G401 (cell line): ENCODE measurements around the gene TBR1. TPM values are rescaled to one million over a fixed set of nuclear protein-coding genes. Genes with fewer than 3 reads are reported as not detected.

ENCODE experiments used
- DNase-seq: peaks from one replicate; pipeline ENCODE4 v3.0.0-alpha.2; 2015; ENCODE audit warnings: low spot score
- in situ Hi-C: cut with HindIII; loops from 2 replicates; pipeline ENCODE4 v1.10.0; 2016; ENCODE audit warnings: low sequenced_read_pairs, mixed read lengths
- total RNA-seq: library from RNA; depleted of rRNA; stranded (reverse); fragments of >200 nt; shearing (Covaris generic); gene quantifications from 2 replicates; pipeline ENCODE4 v1.2.3, GENCODE V29; 2014; rRNA removed

TBR1 gene
- total RNA-seq, 1 experiment from 2014 or later, result not detected

DNA sequence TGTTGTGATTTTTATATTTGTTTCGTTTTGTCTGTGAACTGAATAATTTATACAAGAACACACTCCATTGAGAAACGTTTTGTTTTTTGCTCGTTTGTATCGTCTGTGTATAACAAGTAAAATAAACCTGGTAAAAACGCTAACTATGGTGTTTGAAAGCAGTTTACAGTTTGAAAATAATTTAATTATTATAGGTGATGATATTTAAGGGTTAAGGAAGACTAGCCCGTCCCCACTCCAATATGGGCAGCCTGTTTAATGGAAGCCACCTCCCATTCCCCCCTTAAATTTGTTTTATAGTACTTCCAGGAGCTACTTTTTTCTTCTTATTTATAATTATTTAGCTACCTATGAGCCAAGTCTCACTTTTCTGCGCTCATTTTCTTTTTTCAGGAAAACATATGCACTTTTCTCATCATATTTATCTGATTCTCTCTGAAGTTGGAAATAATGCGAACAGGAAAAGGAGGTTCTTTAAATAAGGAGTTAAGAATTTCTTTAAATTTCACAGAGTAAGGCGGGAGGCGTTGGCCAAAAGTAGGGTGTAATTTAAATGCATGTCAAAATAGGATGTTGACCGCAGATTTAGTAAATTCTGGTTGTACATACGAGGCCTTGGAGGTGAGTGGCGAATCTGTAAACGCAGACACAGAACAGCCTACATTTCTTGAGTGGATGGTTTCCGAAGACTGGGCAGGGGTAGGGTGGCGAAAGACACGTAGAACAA lies 9.8 kb downstream of the TBR1 start:
- no peak for DNase-seq
- in situ Hi-C loops, result no loop called here

DNA sequence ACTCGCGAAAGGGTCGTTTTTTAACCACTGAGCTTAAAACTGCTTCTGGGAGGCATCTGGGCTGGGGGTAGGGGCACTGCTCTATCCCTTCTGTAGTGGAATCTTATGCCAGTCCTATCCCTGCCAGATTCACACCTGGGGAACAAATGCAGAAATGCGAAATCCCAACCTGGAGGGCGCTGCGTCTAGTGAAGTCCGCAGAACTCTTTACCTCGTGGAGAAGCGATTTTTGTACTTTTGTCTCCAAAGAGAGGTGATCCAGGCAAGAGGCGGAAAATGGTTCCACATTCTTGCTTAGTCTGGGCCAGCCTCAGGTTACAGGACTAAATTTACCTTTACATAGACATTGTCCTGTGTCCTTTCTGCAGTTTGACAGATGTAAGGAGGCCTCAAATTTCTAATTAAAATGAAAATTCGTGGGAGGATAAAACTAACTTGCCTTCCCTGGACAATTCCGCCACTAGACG lies 10.4 kb downstream of the TBR1 start:
- DNase-seq, result no peak
- in situ Hi-C loops, result no loop called here

DNA sequence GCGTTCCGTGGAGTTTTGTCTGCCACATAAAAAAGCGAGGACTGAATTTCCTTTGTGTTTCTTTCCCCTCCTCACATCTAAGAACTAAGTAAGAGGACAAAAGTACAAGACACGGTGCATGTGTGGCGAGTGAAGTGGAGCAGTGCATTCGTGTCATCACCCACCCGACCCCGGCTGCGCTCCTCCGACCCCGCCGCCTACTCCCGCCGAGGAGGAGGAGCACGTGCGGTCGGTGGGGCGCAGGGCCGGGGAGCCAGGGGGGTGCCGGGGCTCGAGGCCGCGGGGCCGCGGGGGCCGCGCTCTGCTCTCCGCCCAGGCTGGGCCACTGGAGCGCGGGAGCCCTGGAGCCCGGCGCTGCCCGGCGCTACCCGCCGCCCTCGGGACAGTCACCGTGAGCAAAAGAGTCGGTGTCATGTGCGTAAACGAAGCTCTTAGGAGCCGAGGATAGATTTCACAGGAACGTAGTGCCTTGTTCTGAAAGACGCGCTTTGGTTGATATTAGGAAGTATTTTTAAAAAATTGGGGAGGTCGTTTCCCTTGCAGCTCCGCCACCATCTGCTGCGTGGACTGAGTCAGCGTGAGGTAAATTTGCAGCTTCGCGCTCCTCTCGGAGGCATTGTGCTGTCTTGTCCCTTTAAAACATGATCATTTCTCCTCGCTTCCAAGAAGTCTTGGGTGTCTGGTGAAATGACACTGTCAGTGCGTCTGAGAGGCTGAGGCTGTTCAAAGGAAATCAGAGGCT lies 11.0 kb downstream of the TBR1 start:
- in situ Hi-C loops, result no loop called here
- no peak for DNase-seq

DNA sequence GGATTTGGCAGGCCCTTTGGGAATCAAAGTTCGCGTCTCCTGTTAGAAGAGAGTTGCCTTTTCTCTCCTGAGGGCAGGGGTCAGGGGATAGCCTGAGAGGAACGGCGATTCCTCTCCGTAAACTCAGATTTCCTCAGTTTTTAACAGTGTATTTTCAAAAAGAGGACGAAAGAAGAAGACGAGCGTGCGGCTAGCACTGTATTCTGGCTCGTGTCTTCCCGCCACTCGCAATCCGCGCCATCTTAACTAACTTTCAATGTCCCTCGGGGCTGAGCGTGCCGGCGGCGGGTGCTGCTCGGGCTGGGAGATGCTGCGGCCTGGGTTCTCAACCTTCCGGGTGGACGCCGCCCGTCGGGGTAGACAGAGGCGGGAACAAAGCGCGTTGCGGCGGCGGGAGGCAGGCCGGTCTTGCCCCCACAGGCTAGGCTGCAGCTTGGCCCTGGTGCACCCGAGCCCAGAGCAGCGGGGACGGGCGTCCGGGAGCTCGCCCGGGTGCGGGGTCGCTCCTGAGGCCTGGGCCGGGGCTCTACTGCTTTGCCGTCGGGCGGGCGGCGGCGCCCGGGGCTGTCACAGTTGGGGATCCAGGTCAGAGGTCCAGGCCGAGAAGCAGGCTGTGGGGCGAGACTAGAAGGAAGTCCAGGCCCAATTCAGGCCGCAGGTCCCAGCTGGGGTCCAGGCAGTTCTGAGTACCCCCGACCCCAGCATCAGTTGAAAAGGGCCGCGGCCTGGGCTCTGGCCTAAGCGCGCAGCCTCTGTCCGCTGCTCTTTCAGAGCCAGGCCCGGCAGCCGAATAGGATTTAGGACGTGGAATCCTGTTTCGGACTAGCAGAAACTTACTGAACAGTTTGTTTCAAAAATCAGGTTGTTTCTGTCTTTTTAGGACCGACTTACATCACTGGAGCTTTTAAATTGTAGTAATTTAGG lies 11.8 kb downstream of the TBR1 start:
- no peak for DNase-seq
- in situ Hi-C loops, result no loop called here

DNA sequence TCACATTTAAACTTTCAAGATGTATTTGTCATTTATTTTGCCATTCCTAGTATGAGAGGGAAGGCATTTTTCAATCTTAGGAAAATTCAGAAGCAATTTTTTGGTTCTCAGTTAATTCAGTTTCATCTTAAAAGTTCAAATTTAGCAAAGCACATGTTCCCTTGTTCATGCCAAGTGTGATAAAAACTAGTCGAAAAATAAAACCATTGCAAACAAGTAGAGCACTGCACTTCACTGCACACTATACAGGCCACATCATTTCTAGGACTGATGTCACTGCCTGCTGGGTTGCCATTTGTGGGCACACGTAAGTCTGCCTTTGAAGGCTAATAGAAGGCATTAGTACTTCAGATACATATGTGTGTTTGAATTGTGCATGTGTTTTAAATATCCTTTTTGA lies 14.3 kb downstream of the TBR1 start:
- in situ Hi-C loops, result no loop called here

DNA sequence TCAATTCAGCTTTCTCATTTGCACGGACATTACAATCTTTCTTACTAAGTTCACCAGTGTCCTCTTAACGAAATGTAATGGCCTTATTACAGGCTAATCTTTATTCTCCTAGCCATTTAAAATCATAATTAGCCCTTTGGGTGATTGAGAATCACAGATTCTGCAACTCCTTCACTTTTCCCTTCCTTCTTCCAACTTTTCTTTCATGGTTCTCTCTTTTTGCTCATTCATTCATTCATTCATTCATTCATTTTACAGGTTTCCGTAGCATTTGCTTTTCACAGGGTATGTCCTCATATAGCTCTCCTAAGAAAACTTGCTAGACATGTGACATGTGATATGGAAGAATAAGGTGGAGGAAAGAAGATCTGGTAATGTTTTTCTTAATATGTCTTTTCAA lies 16.0 kb downstream of the TBR1 start:
- in situ Hi-C loops, result no loop called here
- DNase-seq, result no peak

More for the DNA sequence above, 14.3 kb downstream of the TBR1 start:
- no peak for DNase-seq

DNA sequence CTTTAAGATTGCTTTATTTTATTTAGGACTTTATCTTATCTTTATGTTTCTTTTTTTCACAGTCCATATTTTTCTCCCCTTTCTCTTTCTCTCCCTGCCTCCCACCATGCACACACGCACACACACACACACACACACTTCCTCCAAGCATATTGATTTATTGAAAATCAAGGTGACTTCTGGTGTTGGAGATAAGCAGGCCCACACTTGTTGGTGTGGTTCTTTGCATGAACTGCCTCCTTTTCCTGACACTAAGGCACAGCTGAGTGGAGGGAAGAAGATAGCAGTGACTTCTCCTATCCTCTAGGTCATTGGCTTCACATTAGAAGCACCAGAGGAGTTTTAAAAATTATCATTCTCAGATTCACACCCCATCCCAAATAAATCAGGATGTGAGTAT lies 18.0 kb downstream of the TBR1 start:
- in situ Hi-C loops, result no loop called here
- DNase-seq, result no peak

DNA sequence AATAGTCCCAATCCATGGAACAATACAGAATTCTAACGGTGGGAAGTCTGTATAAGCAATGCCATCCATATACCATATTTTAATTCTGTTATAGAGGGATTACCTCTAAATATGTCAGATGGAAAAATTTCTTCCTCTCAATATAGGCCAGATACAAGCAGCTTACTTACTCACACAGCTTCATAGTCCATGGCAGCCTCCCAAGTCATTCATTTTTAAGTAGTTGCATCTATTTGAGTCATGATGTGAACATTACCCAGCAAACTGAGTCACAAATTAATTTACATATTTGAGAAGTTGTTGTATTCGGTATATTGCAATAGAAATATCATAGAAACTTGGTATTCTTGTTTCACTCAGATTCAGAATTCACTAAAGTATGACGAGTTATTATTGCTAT lies 20.3 kb downstream of the TBR1 start:
- no peak for DNase-seq
- in situ Hi-C loops, result no loop called here

DNA sequence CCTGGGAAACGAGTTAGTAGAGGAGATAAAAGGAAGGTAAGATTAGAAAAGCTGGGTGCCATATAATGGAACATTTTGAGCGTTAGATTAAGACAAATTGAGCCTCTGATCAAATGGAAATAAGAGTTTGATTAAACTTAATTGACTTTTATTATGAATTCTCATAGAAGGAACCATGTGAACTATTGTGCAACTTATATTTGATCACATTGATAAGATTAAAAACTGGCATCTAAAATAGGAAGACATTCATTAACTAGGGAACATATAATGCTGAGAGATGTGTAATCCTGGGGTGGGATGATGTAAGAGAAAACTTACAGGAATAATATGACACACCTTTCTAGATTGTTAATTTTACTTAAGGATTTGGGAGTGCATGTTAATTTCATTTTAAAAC lies 22.5 kb downstream of the TBR1 start:
- DNase-seq, result no peak
- in situ Hi-C loops, result no loop called here

DNA sequence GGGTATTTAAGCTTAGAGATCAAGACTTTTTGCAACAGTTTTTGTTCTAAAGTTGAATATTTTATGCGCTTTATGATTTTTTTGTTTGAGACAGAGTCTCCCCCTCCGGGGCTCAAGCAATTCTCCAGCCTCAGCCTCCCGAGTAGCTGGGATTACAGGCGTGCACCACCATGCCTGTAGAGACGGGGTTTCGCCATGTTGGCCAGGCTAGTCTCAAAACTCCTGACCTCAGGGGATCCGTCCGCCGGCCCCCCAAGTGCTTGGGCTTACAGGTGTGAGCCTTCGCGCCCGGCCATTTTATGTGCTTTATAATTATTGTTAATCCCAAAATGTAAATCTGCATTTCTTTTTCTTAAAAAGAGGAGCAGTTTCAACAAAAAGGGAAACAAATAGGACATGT lies 29.0 kb downstream of the TBR1 start:
- no peak for DNase-seq
- in situ Hi-C loops, result no loop called here

DNA sequence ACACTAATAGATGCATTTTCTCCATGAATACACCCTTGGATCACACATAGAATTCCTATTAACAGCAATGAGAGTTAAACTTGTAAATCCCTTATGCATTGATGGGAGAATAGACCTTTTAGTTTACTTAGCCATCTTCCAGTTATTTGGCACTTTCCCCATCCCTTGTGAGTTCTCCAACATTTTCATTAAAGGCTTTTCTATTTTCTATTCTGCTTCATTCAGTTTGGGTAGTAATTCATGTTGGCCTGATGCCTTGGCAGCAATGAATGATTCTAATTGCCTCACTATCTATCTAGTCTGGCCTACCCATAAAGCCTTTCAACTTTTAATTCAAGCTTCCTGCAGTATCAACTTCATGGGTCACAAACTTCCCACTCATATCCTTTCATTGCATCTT lies 32.3 kb downstream of the TBR1 start:
- DNase-seq, result no peak
- in situ Hi-C loops, result no loop called here

DNA sequence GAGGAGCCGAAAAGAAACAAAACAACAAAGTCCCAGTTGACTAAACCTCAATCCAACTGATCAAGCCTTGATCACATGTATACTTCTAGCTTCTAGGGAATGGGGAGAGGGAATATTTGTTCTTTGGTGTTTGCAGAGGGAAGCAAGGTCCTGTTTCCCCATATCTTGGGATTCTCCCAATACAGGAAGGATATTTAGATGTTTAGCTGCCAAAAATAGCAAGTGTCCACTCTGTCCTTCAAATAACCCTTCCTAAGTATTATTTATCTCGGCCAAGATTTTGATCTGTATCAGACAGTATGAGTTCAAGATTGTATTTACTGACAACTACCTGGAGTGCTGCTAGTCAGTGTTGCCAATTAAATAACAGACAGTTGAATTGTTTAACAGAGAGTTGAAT lies 55.5 kb downstream of the TBR1 start:
- no peak for DNase-seq
- in situ Hi-C loops, result no loop called here

DNA sequence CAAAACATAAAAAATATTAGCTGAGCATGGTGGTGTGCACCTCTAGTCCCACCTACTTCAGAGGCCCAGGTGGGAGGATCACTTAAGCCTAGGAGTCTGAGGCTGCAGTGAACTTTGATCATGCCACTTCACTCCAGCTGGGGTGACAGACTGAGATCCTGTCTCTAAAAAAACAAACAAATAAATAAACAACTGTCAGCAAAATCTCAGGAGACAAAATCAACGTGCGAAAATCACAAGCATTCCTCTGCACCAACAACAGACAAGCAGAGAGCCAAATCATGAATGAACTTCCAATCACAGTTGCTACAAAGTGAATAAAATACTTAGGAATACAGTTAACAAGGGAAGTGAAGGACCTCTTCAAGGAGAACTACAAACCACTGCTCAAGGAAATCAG lies 58.8 kb downstream of the TBR1 start:
- in situ Hi-C loops, result no loop called here
- DNase-seq, result no peak

Other genes with a start within 250 kb of the TBR1 start
- gene PSMD14, start 107.9 kb upstream of the TBR1 start, total RNA-seq, result 150 and 261 TPM in 2 replicates
- not detected in 2 replicates for gene SLC4A10, start 208.1 kb downstream of the TBR1 start, total RNA-seq